Natural killer cell treated with Interleukin-12 subunit alpha and Interleukin-12 subunit beta and Interleukin-15 and Interleukin-18, amount 100 ng/mL, for 72 hours (primary cell): ENCODE results near the gene GABBR2. TPM values are rescaled to one million over a fixed set of nuclear protein-coding genes. Genes with fewer than 3 reads are reported as not detected.

Experiments
- ATAC-seq, 2 donors: fragments of 150-1000 bp; cut with Tn5 transposase in 1 of 2; sonication (Bioruptor Pico), chemical (Tn5 transposase) in 1 of 2; 2 replicates each; pipeline ENCODE4 v1.10.0; 2021
- DNase-seq: peaks from one replicate; pipeline ENCODE4 v3.0.0; 2022; ENCODE audit warnings: low spot score
- H3K27ac Mint-ChIP-seq, 2 donors: 1 replicate in 1 of 2; 2 replicates in 1 of 2; pipeline ENCODE4 v1.8.0; 2022; ENCODE audit warnings: mixed read lengths in 2 of 2, mild to moderate bottlenecking in 1 of 2, moderate library complexity in 1 of 2
- H3K27me3 Mint-ChIP-seq, 2 donors: 1 replicate in 1 of 2; 2 replicates in 1 of 2; pipeline ENCODE4 v1.8.0; 2022; ENCODE audit warnings: mixed read lengths in 2 of 2
- H3K36me3 Mint-ChIP-seq: one replicate; pipeline ENCODE4 v1.8.0; 2022; ENCODE audit warnings: mixed read lengths
- H3K4me1 Mint-ChIP-seq, 2 donors: 1 replicate in 1 of 2; 2 replicates in 1 of 2; pipeline ENCODE4 v1.8.0; 2022; ENCODE audit warnings: low read depth in 2 of 2, mixed read lengths in 2 of 2, mild to moderate bottlenecking in 1 of 2
- H3K4me3 Mint-ChIP-seq: one replicate; pipeline ENCODE4 v1.8.0; 2022; ENCODE audit warnings: mixed read lengths
- H3K9me3 Mint-ChIP-seq: 2 replicates; pipeline ENCODE4 v1.8.0; 2022; ENCODE audit warnings: mixed read lengths
- total RNA-seq, 2 donors: library from RNA; stranded (reverse); gene quantifications; one replicate each; pipeline ENCODE4 v1.2.3, GENCODE V29; 2022

GABBR2 gene
- total RNA-seq, 2 donors from 2014 or later, result not detected

- H3K27me3 Mint-ChIP-seq, result peaks cover 28 to 37% of the 10 kb centered on the region in 2 donors
- DNase-seq, result no peak
- H3K27ac Mint-ChIP-seq, result no peak overlapping the region
- no peaks in the 10 kb centered on the region for H3K36me3 Mint-ChIP-seq
- no peaks in the 10 kb centered on the region for H3K9me3 Mint-ChIP-seq
- no peak overlapping the region for H3K4me3 Mint-ChIP-seq
- ATAC-seq, result no peak
- no peaks in the 10 kb centered on the region for H3K4me1 Mint-ChIP-seq
These were observed 368.5 kb downstream of the GABBR2 start for GRCh38 chr9:98339987-98340800.

GRCh38 chr9:98335661-98336060, 373.1 kb downstream of the GABBR2 start:
- H3K9me3 Mint-ChIP-seq, result no peaks in the 10 kb centered on the region
- ATAC-seq, result no peak
- H3K4me1 Mint-ChIP-seq, result no peaks in the 10 kb centered on the region
- no peak overlapping the region for H3K4me3 Mint-ChIP-seq
- peaks cover 12 to 18% of the 10 kb centered on the region in 2 donors for H3K27me3 Mint-ChIP-seq
- no peak overlapping the region for H3K27ac Mint-ChIP-seq
- no peaks in the 10 kb centered on the region for H3K36me3 Mint-ChIP-seq
- no peak for DNase-seq

- Mint-ChIP-seq H3K4me3 (no peak overlapping the region), H3K4me1 (no peaks in the 10 kb centered on the region), H3K27me3 (peaks cover 15 to 17% of the 10 kb centered on the region in 2 donors), H3K9me3 (no peaks in the 10 kb centered on the region), H3K27ac (no peak overlapping the region), H3K36me3 (no peaks in the 10 kb centered on the region)
- ATAC-seq, result no peak
- DNase-seq, result no peak
These were observed 373.9 kb downstream of the GABBR2 start for GRCh38 chr9:98334796-98335195.

- DNase-seq, result no peak
- no peak overlapping the region for H3K27ac Mint-ChIP-seq
- no peak for ATAC-seq
- no peak overlapping the region for H3K4me3 Mint-ChIP-seq
- no peaks in the 10 kb centered on the region for H3K9me3 Mint-ChIP-seq
- no peaks in the 10 kb centered on the region for H3K4me1 Mint-ChIP-seq
- peaks cover 15 to 21% of the 10 kb centered on the region in 2 donors for H3K27me3 Mint-ChIP-seq
- H3K36me3 Mint-ChIP-seq, result no peaks in the 10 kb centered on the region
These were observed 374.8 kb downstream of the GABBR2 start for GRCh38 chr9:98333703-98334582.

- Mint-ChIP-seq H3K9me3 (no peaks in the 10 kb centered on the region), H3K4me3 (no peak overlapping the region), H3K27ac (no peak overlapping the region), H3K27me3 (peaks cover 15 to 27% of the 10 kb centered on the region in 2 donors), H3K36me3 (no peaks in the 10 kb centered on the region), H3K4me1 (no peaks in the 10 kb centered on the region)
- ATAC-seq, result no peak
- no peak for DNase-seq
These were observed 376.3 kb downstream of the GABBR2 start for GRCh38 chr9:98332405-98332831.

GRCh38 chr9:98331536-98332259, 377.0 kb downstream of the GABBR2 start:
- no peak for DNase-seq
- Mint-ChIP-seq H3K27ac (no peak overlapping the region), H3K9me3 (no peaks in the 10 kb centered on the region), H3K27me3 (peaks cover 15 to 27% of the 10 kb centered on the region in 2 donors), H3K4me1 (no peaks in the 10 kb centered on the region), H3K36me3 (no peaks in the 10 kb centered on the region), H3K4me3 (no peak overlapping the region)
- ATAC-seq, result peak in 1 of 2 donors; percentile 41

- no peaks in the 10 kb centered on the region for H3K4me1 Mint-ChIP-seq
These were observed 377.9 kb downstream of the GABBR2 start for GRCh38 chr9:98330831-98331230.

GRCh38 chr9:98329904-98330303, 378.8 kb downstream of the GABBR2 start:
- Mint-ChIP-seq H3K4me1 (no peaks in the 10 kb centered on the region), H3K36me3 (no peaks in the 10 kb centered on the region), H3K27me3 (peaks cover 10 to 15% of the 10 kb centered on the region in 2 donors), H3K27ac (no peak overlapping the region), H3K4me3 (no peak overlapping the region), H3K9me3 (no peaks in the 10 kb centered on the region)
- DNase-seq (no peak), ATAC-seq (no peak)

More at GRCh38 chr9:98330831-98331230, 377.9 kb downstream of the GABBR2 start:
- DNase-seq (no peak), ATAC-seq (no peak)
- H3K27ac Mint-ChIP-seq, result no peak overlapping the region
- no peaks in the 10 kb centered on the region for H3K9me3 Mint-ChIP-seq
- no peaks in the 10 kb centered on the region for H3K36me3 Mint-ChIP-seq
- peaks cover 11 to 22% of the 10 kb centered on the region in 2 donors for H3K27me3 Mint-ChIP-seq
- no peak overlapping the region for H3K4me3 Mint-ChIP-seq

- Mint-ChIP-seq H3K9me3 (no peaks in the 10 kb centered on the region), H3K4me1 (no peaks in the 10 kb centered on the region), H3K4me3 (no peak overlapping the region), H3K36me3 (no peaks in the 10 kb centered on the region), H3K27me3 (peaks cover 10 to 19% of the 10 kb centered on the region in 2 donors), H3K27ac (no peak overlapping the region)
- DNase-seq, result no peak
- ATAC-seq, result no peak
These were observed 379.5 kb downstream of the GABBR2 start for GRCh38 chr9:98329281-98329680.

- Mint-ChIP-seq H3K27ac (no peak overlapping the region), H3K4me3 (no peak overlapping the region), H3K9me3 (no peaks in the 10 kb centered on the region), H3K27me3 (peaks cover 10 to 20% of the 10 kb centered on the region in 2 donors), H3K36me3 (no peaks in the 10 kb centered on the region), H3K4me1 (no peaks in the 10 kb centered on the region)
- no peak for DNase-seq
- ATAC-seq, result no peak
These were observed 380.0 kb downstream of the GABBR2 start for GRCh38 chr9:98328770-98329169.

- no peak for ATAC-seq
- Mint-ChIP-seq H3K27me3 (peaks cover 10 to 20% of the 10 kb centered on the region in 2 donors), H3K27ac (no peak overlapping the region), H3K4me1 (no peaks in the 10 kb centered on the region), H3K4me3 (no peak overlapping the region), H3K36me3 (no peaks in the 10 kb centered on the region), H3K9me3 (no peaks in the 10 kb centered on the region)
- no peak for DNase-seq
These were observed 380.6 kb downstream of the GABBR2 start for GRCh38 chr9:98328141-98328540.

- no peaks in the 10 kb centered on the region for H3K9me3 Mint-ChIP-seq
- no peak overlapping the region for H3K27ac Mint-ChIP-seq
- DNase-seq, result no peak
- peaks cover 10 to 29% of the 10 kb centered on the region in 2 donors for H3K27me3 Mint-ChIP-seq
- H3K36me3 Mint-ChIP-seq, result no peaks in the 10 kb centered on the region
- no peak for ATAC-seq
- H3K4me3 Mint-ChIP-seq, result no peak overlapping the region
- no peaks in the 10 kb centered on the region for H3K4me1 Mint-ChIP-seq
These were observed 381.5 kb downstream of the GABBR2 start for GRCh38 chr9:98327249-98327561.

GRCh38 chr9:98326459-98327248, 382.1 kb downstream of the GABBR2 start:
- H3K4me3 Mint-ChIP-seq, result no peak overlapping the region
- no peak for ATAC-seq
- H3K9me3 Mint-ChIP-seq, result no peaks in the 10 kb centered on the region
- DNase-seq, result no peak
- no peaks in the 10 kb centered on the region for H3K4me1 Mint-ChIP-seq
- H3K36me3 Mint-ChIP-seq, result no peaks in the 10 kb centered on the region
- H3K27ac Mint-ChIP-seq, result no peak overlapping the region
- H3K27me3 Mint-ChIP-seq, result peaks cover 10 to 31% of the 10 kb centered on the region in 2 donors
